Stimulated activated naive B cell treated with anti-CD40 and anti-IgM and Interleukin-4, amounts not matched to agents 10 μg/mL and 1 μg/mL and 100 μg/mL, for 72 hours (primary cell): Measurements from ENCODE around the gene CACNA1E.

Source experiments
- ATAC-seq, 2 donors: fragments of 150-1000 bp; cut with Tn5 transposase; replicated peaks; 2 replicates each; pipeline ENCODE4 v1.10.0; 2021; ENCODE audit warnings: moderate library complexity in 1 of 2
- DNase-seq: peaks from one replicate; pipeline ENCODE4 v3.0.0; 2021
- H3K27ac Mint-ChIP-seq: one replicate; pipeline ENCODE4 v1.8.0; 2022; ENCODE audit warnings: mild to moderate bottlenecking, mixed read lengths
- H3K27me3 Mint-ChIP-seq, 2 donors: one replicate each; pipeline ENCODE4 v1.8.0; 2022; ENCODE audit warnings: mixed read lengths in 2 of 2
- H3K36me3 Mint-ChIP-seq, 2 donors: one replicate each; pipeline ENCODE4 v1.8.0; 2022; ENCODE audit warnings: mixed read lengths in 2 of 2, mild to moderate bottlenecking in 1 of 2
- H3K4me1 Mint-ChIP-seq, 2 donors: one replicate each; pipeline ENCODE4 v1.8.0; 2022; ENCODE audit warnings: mixed read lengths in 2 of 2, mild to moderate bottlenecking in 1 of 2
- H3K4me3 Mint-ChIP-seq, 2 donors: one replicate each; pipeline ENCODE4 v1.8.0; 2022; ENCODE audit warnings: mild to moderate bottlenecking in 2 of 2, mixed read lengths in 2 of 2, moderate library complexity in 1 of 2
- H3K9me3 Mint-ChIP-seq, 2 donors: one replicate each; pipeline ENCODE4 v1.8.0; 2022; ENCODE audit warnings: mixed read lengths in 2 of 2, mild to moderate bottlenecking in 1 of 2

Gene CACNA1E

GRCh38 chr1:181493166-181493565, 9.8 kb downstream of the CACNA1E start:
- peaks cover 3 to 8% of the 10 kb centered on the region in 2 donors for H3K4me1 Mint-ChIP-seq
- no peak for ATAC-seq
- H3K27me3 Mint-ChIP-seq, result peaks cover 36 to 61% of the 10 kb centered on the region in 2 donors

DNA sequence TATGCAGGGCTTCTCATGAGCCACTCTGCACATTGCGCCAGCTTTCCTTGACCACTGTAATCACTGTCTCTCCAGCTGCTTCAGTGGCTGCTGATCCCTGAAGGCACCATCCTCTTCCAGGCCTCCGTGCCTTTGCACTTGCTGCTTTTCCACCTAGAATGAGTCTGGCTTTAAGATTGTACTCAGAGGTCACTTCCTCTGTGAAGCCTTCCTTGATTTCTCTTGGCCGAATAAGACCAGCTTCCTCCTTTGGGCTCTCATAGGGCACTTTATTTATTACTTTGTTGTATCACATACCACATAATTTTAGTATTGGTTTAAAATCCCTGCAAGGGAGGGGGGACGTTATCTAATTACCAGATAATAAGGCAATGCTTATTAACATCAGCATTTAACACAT, 10.6 kb downstream of the CACNA1E start:
- Mint-ChIP-seq H3K36me3 (peaks cover 0 to 3% of the 10 kb centered on the region in 2 donors), H3K27me3 (peaks cover 28 to 54% of the 10 kb centered on the region in 2 donors), H3K4me1 (peaks cover 3 to 8% of the 10 kb centered on the region in 2 donors), H3K4me3 (no peak overlapping the region), H3K27ac (no peak overlapping the region), H3K9me3 (peaks cover 3% of the 10 kb centered on the region in 2 donors)
- ATAC-seq (no peak), DNase-seq (no peak)

More at GRCh38 chr1:181493166-181493565, 9.8 kb downstream of the CACNA1E start:
- no peak overlapping the region for H3K27ac Mint-ChIP-seq
- no peak for DNase-seq
- H3K36me3 Mint-ChIP-seq, result peaks cover 0 to 3% of the 10 kb centered on the region in 2 donors
- no peak overlapping the region for H3K4me3 Mint-ChIP-seq
- peaks cover 3% of the 10 kb centered on the region in 2 donors for H3K9me3 Mint-ChIP-seq

DNA sequence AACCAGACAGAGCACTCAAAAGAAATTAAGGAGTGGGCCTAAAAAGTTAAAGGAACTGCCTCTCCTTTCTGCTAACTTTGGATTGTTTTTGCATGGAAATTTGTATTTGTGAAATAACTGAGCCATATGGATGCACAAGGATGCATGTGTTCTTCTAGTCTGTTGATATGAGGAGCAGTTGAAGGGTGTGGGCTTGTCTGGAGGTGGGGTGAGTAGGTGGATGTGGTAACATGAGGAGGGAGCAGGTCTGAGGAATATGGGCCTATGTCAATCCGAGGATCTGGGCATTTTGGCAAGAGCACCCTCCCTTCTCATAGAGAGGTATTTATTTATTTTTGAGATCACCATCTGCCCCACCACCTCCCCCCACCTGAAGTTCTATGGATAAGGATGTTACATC, 13.4 kb downstream of the CACNA1E start:
- Mint-ChIP-seq H3K4me1 (peaks cover 6 to 14% of the 10 kb centered on the region in 2 donors), H3K9me3 (peaks cover 3 to 5% of the 10 kb centered on the region in 2 donors), H3K36me3 (peaks cover 0 to 3% of the 10 kb centered on the region in 2 donors), H3K27ac (no peak overlapping the region), H3K4me3 (no peak overlapping the region), H3K27me3 (peaks cover 18 to 52% of the 10 kb centered on the region in 2 donors)
- DNase-seq, result no peak
- ATAC-seq, result no peak

DNA sequence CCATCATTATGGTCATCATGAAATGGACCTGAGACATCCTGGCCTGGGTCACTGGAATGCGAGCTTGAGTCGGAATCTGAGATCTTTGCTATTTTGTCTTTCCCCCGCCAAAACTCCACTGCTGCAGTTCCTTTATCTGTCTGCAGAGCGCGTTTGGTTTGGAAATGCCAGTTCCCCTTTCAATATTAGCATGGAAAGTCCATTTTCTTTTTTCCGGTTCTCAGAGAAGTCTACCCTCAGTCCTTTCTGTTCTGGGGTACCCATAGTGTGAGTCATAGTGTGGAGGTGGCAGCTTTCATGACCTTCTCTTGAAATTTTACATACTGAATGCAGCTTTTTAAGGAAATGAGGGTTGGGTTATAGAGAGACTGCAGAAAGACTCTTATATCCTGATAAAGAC, 14.6 kb downstream of the CACNA1E start:
- ATAC-seq (peak; percentile 78 to 85), DNase-seq (no peak)
- H3K27ac Mint-ChIP-seq, result no peak overlapping the region
- H3K4me1 Mint-ChIP-seq, result peaks cover 8 to 15% of the 10 kb centered on the region in 2 donors
- H3K9me3 Mint-ChIP-seq, result peaks cover 3 to 5% of the 10 kb centered on the region in 2 donors
- H3K4me3 Mint-ChIP-seq, result no peak overlapping the region
- H3K27me3 Mint-ChIP-seq, result peaks cover 16 to 48% of the 10 kb centered on the region in 2 donors
- H3K36me3 Mint-ChIP-seq, result peaks cover 0 to 3% of the 10 kb centered on the region in 2 donors

- Mint-ChIP-seq H3K4me1 (peaks cover 21 to 30% of the 10 kb centered on the region in 2 donors), H3K4me3 (no peak overlapping the region), H3K27me3 (peaks cover 13 to 37% of the 10 kb centered on the region in 2 donors), H3K27ac (no peak overlapping the region), H3K9me3 (peaks cover 3 to 5% of the 10 kb centered on the region in 2 donors), H3K36me3 (peaks cover 0 to 3% of the 10 kb centered on the region in 2 donors)
- DNase-seq, result no peak
- no peak for ATAC-seq
Observed at GRCh38 chr1:181499825-181500224, 16.5 kb downstream of the CACNA1E start.

DNA sequence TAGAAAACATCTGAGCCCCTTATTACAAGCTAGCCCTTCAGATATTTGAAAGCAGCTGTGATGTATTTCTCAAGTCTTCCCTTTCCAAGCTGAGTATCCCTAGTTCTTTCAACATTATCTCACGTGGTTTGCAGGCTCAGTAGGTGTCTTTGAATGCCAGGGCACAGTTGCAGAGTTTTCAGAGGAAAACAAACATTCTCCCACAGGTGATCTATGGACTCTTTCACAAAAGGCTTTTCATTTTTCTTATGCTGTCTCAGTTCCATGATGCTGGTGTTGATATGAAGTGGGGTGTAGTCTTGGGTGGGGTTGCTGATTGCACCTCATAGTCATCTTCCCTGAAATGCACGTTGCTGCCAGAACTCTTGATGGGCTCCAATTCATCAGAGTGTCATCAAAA, 17.3 kb downstream of the CACNA1E start:
- Mint-ChIP-seq H3K27ac (no peak overlapping the region), H3K27me3 (peaks cover 13 to 37% of the 10 kb centered on the region in 2 donors), H3K9me3 (peaks cover 3 to 5% of the 10 kb centered on the region in 2 donors), H3K4me3 (no peak overlapping the region), H3K4me1 (peaks cover 21 to 36% of the 10 kb centered on the region in 2 donors), H3K36me3 (peaks cover 0 to 3% of the 10 kb centered on the region in 2 donors)
- no peak for ATAC-seq
- no peak for DNase-seq

GRCh38 chr1:181501612-181502011, 18.3 kb downstream of the CACNA1E start:
- no peak overlapping the region for H3K27ac Mint-ChIP-seq
- ATAC-seq, result no peak
- DNase-seq, result no peak
- H3K4me1 Mint-ChIP-seq, result peaks cover 29 to 45% of the 10 kb centered on the region in 2 donors
- H3K9me3 Mint-ChIP-seq, result peaks cover 3 to 5% of the 10 kb centered on the region in 2 donors
- peaks cover 8 to 31% of the 10 kb centered on the region in 2 donors for H3K27me3 Mint-ChIP-seq
- peaks cover 0 to 3% of the 10 kb centered on the region in 2 donors for H3K36me3 Mint-ChIP-seq
- H3K4me3 Mint-ChIP-seq, result no peak overlapping the region

DNA sequence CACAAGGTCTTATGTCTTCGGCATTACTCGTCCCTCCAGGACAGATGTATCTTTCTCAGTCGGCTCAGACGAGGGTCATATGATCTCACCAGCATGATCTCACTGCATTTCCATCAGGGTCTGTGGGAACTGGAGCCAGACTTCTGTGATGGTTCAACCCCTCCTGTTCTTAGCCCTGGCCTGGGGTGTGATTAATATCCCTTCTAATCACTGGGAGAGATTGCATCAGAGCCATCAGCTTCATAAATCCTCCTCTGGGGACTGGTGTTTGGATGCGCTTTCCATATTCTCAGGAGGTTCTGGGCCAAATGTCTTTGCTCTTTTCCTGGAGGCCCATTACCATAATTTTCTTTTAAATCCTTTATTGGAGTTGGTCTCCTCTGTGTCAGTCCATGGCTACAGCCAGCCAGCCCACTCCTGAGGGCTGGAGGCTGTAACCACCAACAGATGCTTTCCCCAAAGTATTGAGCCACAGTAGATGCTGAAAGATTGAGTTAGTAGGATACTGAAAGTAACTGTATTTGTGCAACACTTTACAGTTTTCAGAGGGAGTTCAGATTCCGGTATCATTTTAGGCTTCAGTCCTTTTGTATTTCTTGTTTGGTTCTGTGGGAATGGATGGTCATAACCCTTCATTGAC, 20.0 kb downstream of the CACNA1E start:
- Mint-ChIP-seq H3K9me3 (peaks cover 0 to 3% of the 10 kb centered on the region in 2 donors), H3K27me3 (peaks cover 4 to 16% of the 10 kb centered on the region in 2 donors), H3K4me1 (peaks cover 32 to 49% of the 10 kb centered on the region in 2 donors), H3K27ac (no peak overlapping the region), H3K4me3 (no peak overlapping the region), H3K36me3 (no peaks in the 10 kb centered on the region)
- DNase-seq (no peak), ATAC-seq (no peak)

GRCh38 chr1:181504399-181504842, 21.1 kb downstream of the CACNA1E start:
- ATAC-seq (peak; percentile 13 to 36), DNase-seq (no peak)
- Mint-ChIP-seq H3K27me3 (peaks cover 4 to 16% of the 10 kb centered on the region in 2 donors), H3K4me3 (peak overlapping the region in 1 of 2 donors; percentile 39), H3K36me3 (no peaks in the 10 kb centered on the region), H3K4me1 (peaks cover 41 to 59% of the 10 kb centered on the region in 2 donors), H3K9me3 (peaks cover 0 to 3% of the 10 kb centered on the region in 2 donors), H3K27ac (peak overlapping the region; percentile 90)

GRCh38 chr1:181506563-181507353, 23.4 kb downstream of the CACNA1E start:
- H3K4me3 Mint-ChIP-seq, result no peak overlapping the region
- H3K9me3 Mint-ChIP-seq, result no peaks in the 10 kb centered on the region
- no peaks in the 10 kb centered on the region for H3K36me3 Mint-ChIP-seq
- ATAC-seq, result peak; percentile 49 to 70
- peaks cover 38 to 63% of the 10 kb centered on the region in 2 donors for H3K4me1 Mint-ChIP-seq
- peak overlapping the region; percentile 88 for H3K27ac Mint-ChIP-seq
- DNase-seq, result no peak
- peaks cover 4 to 8% of the 10 kb centered on the region in 2 donors for H3K27me3 Mint-ChIP-seq

DNA sequence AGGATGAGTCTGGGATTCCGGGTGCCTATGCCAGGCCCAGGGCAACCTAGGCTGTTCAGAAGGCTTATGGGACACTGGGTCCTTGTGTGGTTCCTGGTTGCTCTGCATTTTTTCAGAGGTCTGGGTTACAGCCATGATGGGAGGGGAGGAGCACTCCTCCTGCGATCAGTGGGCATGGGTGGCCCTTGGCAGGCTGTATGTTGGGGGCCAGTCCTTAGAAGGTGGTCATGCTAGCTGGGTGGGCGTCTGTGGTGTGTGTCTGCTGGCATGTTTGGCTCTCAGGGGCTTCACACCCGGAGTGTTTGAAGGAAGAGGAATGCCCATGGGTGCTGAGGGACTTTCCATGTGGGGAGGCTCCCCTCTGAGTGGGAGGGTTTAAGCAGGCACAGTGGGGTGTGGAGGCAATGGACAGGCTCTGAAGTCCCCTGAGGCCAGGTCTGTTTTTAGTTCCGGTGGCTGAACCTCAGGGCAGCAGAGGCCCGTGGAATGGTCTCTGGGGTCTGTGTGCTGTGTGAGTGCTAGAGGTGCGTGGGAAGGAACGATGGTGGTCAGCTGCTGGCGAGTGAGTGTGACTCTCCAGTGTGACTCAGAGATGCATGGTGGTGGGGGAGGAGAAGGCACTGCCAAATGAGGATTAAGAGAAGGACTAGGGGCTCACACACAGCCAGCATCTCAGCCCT, 25.3 kb downstream of the CACNA1E start:
- DNase-seq (peak; percentile 44), ATAC-seq (peak; percentile 57 to 67)
- H3K9me3 Mint-ChIP-seq, result no peaks in the 10 kb centered on the region
- no peaks in the 10 kb centered on the region for H3K36me3 Mint-ChIP-seq
- H3K27ac Mint-ChIP-seq, result peak overlapping the region; percentile 75
- peaks cover 7 to 16% of the 10 kb centered on the region in 2 donors for H3K27me3 Mint-ChIP-seq
- H3K4me3 Mint-ChIP-seq, result no peak overlapping the region
- peaks cover 33 to 59% of the 10 kb centered on the region in 2 donors for H3K4me1 Mint-ChIP-seq

DNA sequence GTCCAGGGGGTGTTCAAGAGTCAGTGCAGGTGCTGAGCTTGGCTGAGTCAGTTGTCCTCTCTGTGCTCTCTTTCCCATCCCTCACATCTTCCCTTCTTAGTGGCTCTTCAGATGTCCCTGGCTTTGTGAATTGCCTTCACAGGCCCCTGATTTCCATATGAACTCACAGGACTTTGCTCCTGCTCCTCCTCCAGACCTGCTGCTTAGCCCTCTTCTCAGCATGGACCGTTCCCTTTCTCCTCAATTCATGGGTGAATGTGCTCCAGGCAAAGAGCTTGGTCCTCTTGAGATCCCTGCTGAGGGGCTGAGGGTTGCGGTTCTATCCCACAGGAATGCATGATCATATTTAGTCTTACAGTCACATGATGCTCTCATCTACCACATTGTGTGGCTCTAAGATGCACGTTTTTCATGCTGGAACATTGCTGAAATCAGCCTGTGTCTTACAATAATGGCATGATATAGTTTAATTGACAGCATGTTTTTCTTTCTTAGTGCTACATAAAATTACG, 30.5 kb downstream of the CACNA1E start:
- ATAC-seq (no peak), DNase-seq (no peak)
- Mint-ChIP-seq H3K4me3 (no peak overlapping the region), H3K27me3 (peaks cover 15 to 31% of the 10 kb centered on the region in 2 donors), H3K36me3 (no peaks in the 10 kb centered on the region), H3K9me3 (no peaks in the 10 kb centered on the region), H3K4me1 (peaks cover 9 to 19% of the 10 kb centered on the region in 2 donors), H3K27ac (no peak overlapping the region)

DNA sequence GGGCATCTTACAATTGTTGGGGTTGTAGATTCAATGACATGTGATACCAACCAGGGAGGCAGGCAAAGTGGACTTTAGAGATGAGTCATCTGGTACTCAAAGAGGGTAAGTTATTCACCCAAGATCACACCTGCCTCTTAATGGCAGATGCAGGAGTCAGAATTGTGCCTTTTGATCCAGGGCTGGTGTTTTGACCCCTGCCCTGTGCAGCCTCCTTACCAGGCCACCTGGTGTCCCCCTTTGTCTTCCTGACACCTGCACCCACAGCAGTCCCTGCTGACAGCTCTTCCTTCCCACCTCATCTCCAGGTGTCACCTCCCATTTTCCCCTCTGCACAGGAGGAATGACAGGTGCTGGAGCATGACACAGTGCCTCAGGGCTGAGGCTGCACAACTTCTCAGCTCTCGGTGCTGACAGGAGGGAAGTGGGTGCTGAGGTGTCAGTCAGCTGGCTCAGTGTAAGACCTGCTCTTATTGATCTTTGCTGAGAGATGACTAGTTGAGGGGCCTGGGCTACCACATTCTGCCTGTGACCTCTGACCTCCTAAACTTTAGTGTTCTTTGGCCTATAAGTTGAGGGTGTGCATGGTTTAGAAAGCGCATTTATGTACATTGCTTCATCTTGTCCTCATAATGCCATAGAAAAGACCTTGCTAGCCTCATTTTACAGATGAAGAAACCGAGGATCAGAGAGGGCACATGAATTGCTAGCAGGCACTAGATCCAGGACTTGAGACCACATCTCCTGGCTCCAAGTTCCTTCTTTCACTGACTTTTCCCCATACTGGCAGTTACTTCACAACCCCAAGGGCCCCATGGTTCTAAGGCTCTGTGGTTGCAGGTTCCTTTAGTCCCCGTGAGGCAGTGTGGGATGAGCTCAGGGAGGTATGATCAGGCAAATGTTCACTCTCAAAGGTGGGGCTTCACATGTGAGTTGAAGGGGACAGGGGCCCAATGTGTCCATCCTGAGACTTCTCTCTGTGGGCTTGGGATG, 31.3 kb downstream of the CACNA1E start:
- Mint-ChIP-seq H3K9me3 (no peaks in the 10 kb centered on the region), H3K4me3 (no peak overlapping the region), H3K36me3 (no peaks in the 10 kb centered on the region), H3K27ac (no peak overlapping the region), H3K27me3 (peaks cover 19 to 37% of the 10 kb centered on the region in 2 donors), H3K4me1 (peaks cover 6 to 15% of the 10 kb centered on the region in 2 donors)
- peak; percentile 56 to 71 for ATAC-seq
- no peak for DNase-seq
